GM20431 (cell line): ENCODE results near the gene ENOX2.
"Not testable (repeated sequence)": the region's sequence is repeated elsewhere in the genome, so short reads cannot be mapped to it uniquely, and the experiment has no call there.

ENCODE experiments used
- in situ Hi-C: fragments of 300-500 bp; cut with MseI, MboI; formaldehyde crosslinking; loops from one replicate; pipeline ENCODE4 v1.15.0; 2020; ENCODE audit warnings: low sequenced_read_pairs; ENCODE audit not compliant: unreplicated experiment

Gene ENOX2

DNA sequence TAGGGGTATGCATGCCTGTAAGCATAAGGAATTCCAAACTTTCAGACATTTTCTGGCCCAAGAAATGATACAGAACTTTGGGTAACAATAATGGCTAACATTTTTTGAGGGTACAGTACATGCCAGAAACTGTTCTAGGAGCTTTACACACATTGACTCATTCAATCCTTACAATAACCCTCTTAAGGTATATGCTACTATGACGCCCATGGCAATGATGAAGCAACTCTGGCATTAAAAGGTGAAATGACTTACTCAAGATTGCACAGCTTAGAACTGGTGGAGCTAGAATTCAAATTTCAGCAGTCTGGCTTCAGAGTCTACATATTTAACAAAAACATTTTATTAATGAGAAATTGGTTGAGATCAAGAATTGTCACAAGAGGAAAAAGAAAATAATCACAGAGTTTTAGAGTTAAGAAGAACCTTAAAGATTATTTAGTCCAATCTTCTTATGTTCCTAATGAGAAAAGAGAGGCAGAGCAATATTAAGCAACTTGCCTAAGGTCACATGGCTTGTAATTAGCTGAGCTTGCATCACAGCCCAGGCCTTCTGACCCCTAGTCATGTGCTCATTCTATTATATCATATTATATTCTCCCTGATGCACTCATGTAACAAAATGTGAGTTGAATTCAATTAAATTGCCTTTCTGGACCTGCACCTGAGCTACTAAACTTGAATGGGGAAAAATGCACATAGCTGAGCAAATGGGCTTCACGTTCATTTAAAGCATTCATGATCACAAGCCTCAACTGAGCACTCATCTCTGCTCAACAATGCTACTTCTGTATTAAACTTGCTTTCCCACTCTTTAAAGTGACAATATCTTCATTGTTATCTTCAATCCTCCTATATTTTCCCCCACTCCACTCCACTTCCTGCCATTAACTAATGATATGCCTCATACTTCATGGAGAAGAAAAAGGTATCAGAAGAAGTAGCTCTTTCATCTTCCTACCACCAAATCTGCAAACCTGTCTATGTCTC is 73.2 kb downstream of the ENOX2 start:
- in situ Hi-C loops: no loop called here

DNA sequence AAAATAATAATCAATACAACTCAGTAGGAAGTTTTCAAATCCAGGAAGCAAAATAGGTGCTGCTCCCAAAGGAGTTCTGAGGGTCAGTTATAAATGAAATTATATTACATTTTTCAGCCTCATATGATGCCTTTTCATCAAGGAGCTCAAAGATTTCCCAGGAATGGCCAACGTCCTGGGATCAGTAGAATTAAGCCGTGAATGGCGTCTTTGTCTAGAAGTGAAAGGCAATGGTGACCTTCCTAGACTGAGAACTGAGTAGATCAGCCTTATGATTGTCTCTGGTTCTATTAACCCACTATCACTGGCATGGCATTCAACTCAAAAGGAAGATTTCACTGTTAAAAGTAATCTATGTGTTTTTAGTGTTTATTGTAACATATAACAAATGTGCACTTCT is 74.4 kb downstream of the ENOX2 start:
- in situ Hi-C loops: no loop called here

DNA sequence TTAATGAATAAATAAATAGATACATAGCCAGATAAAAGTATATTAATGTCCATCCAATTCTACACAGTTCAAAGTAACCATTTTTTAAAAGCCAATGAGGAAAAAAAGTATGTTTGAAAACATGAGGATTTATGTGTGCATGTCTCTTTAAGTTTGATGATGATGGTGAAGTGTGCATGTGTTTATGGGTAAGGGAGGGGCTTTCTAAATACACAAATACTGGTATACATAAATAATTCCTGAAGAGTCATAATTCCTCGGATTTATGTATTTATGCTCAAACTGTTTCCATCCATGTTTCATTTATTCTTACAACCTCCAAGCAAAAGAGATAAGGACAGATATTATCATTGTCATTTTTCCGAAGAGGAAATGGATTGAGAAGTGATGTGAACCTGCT is 75.4 kb downstream of the ENOX2 start:
- in situ Hi-C loops: no loop called here

DNA sequence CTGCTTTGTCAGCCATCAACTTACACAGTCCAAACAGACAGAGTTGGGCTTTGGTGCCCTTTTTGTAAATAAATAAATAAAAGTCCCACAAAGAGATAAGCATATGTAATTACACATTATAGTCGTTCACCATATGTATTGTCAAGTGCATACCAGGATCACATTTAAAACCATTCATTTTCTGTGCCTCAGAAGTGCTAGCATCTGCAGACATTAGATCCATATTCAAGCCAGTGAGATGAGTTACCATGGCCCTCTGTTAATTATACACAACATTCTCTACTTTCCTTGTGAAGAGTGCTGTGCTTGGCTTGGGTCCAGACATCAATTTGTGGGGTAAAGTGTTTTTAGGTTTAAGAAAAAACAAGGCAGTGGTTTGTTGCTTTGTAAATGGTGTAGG is 76.8 kb downstream of the ENOX2 start:
- in situ Hi-C loops: no loop called here

DNA sequence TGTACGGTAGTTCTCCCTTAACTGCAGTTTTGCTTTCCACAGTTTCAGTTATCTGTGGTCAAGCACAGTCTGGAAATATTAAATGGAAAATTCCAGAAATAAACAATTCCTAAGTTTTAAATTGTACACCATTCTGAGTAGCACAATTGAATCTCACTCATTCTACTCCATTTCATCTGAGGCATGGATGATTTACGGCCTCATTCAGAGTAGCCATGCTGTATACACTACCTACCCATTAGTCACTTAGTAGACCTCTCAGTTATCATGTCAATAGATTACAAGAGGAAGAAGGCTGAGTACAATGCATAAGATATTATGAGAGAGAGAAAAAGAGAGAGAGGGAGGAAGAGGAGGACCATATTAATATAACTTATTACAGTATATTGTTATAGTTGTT is 77.5 kb downstream of the ENOX2 start:
- in situ Hi-C loops: no loop called here

DNA sequence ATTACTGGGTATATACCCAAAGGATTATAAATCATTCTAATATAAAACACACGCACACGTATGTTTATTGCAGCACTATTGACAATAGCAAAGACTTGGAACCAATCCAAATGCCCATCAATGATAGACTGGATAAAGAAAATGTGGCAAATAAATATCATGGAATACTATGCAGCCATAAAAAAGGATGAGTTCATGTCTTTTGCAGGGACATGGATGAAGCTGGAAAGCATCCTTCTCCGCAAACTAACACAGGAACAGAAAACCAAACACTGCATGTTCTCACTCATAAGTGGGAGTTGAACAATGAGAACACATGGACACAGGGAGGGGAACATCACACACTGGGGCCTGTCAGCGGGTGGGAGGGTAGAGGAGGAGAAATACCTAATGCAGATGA is 83.6 kb downstream of the ENOX2 start:
- in situ Hi-C loops: not testable (repeated sequence)

DNA sequence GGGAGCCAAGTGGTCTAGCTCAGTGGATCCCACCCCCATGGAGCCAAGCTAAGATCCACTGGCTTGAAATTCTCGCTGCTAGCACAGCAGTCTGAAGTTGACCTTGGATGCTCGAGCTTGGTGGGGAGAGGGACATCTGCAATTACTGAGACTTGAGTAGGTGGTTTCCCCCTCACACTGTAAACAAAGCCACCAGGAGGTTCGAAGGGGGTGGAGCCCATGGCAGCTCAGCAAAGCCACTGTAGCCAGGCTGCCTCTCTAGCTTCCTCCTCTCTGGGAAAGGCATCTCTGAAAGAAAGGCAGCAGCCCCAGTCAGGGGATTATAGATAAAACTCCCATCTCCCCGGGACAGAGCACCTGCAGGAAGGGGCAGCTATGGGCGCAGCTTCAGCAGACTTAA is 89.1 kb downstream of the ENOX2 start:
- in situ Hi-C loops: not testable (repeated sequence)

DNA sequence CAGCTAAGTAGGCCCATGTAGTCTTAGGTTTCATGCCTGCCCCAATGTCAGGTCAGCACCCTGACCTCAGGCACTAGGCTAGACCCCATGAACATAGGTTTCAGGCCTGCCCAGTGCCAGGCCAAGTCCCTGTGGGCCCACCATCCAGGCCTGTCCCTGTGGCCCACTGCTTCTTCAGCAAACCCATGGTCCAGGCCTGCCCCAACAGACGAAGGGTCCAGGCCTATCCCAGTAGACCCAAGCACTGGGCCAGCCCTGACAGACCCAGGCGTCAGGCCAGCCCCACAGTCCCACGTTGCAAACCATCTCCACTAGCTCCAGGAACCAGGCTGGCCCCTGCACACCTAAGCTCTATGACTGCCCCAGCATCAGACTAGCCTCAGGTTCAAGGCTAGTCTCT is 92.4 kb downstream of the ENOX2 start:
- in situ Hi-C loops: no loop called here

DNA sequence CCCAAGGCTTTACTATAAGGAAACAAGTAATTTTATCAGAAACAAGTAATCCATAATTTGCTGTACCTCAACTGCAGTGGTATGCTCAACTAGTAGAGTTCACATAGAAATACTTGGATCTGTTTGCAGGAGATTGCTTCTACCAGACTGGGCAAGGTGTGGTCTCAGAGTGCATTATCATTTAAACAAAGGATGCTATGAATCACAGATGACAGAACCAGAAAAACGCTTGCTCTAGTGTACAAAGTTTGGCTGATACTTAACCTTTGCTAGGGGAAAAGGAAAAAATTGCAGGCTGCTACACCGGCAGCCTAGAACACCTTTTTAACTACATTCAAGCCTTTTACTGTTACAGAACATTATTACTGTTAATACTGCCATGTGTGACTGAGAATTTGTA is 97.1 kb downstream of the ENOX2 start:
- in situ Hi-C loops: no loop called here

DNA sequence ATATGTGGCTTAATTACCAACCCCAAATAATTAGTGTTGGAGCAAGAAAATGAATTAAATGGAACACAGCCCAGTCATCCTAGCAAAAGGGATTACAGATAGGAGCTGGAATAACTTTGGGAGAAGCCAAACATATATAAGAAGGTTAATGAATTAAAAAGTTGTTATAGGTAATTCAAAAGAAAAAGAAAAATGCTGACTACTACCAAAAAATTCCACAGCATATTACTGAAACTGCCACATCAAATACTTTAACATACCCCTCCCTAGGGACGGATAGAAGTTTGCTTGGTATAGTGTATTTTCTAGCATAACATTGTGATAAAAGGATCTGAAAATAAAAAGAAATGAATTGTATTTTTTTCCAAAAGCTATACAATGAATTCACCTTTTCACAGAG is 99.5 kb downstream of the ENOX2 start:
- in situ Hi-C loops: no loop called here

DNA sequence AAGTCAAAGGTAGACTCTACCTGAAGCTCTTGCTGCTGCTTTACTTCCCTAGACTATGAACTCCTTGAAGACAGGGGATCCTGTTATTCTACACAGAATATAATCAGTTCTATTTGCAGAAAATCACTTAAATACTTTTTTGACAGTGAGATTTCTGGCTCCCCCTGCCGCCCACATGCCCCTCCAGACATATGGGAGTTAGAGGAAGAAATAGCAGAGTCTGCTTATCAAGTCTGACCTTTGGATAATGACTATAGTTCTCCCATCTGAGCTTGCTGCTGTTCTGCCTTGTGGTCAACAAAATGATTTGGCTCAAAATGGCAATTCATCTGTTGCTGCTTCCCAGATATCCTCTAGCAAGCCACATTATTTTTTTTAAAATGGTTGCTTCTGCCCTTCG is 101.1 kb downstream of the ENOX2 start:
- in situ Hi-C loops: no loop called here

DNA sequence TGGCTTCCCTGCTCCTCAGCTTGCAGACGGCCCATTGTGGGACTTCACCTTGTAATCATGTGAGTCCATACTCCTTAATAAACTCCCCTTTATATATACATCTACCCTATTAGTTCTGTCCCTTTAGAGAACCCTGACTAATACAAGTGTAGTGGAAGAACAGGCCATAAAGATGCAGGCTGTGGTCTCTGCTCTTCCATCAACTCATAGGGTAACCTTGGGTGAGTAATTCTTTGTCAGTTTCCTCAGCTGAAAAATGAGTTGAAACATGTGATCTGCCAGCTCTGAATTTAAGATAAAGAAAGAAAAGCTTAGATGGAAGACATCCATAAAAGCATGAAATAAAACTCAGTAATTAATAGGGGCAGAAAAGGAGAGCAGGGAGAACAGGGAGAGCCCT is 103.6 kb downstream of the ENOX2 start:
- in situ Hi-C loops: no loop called here

DNA sequence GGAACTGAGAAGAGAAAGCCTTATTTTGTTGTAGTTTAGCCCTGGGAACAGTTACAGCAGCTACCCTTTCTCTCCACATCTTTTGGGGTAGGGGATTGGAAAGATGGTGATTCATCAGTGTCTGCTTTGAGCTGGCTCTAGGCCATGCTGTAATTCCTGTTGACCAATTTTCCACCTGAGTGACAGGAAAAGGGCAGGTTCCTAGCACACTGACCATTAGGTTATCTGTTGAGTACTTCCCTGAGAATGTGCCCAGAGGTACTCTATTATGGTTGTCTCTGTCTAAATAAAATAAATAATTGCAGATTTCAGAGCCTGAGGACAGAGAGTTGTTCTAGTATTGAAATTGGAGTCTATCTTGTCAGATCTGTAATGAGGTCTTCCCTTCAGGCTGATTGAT is 109.0 kb downstream of the ENOX2 start:
- in situ Hi-C loops: no loop called here

DNA sequence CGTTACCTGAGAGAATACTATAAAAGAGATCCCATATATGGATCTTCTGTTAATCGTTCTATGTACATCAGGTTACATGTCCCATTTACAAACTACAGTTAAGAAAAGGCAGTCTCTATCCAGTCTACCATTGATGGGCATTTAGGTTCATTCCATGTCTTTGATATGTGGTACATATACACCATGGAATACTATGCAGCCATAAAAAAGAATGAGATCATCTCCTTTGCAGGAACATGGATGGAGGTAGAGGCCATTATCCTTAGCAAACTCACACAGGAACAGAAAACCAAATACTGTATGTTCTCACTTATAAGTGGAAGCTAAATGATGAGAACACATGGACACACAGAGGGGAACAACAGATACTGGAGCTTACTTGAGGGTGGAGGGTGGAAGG is 111.1 kb downstream of the ENOX2 start:
- in situ Hi-C loops: not testable (repeated sequence)

DNA sequence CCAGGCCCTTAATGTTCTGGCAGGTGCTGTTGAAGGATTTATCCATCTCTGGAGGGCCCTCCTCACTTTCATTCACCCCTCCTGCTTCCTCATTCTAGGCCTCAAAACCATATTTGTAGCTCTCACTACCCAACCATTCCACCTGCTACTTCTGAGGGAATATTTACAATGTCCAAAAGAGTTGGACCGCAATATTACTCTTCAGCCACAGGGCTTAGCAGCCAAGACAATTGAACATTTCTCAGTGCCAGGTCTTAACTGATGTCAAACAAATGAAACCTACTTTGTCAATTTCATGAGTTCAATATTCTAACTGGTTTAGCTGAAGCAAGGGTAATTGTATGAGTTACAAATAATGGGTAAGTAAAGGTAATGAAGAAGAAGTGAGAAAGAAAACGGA is 113.2 kb downstream of the ENOX2 start:
- in situ Hi-C loops: no loop called here

DNA sequence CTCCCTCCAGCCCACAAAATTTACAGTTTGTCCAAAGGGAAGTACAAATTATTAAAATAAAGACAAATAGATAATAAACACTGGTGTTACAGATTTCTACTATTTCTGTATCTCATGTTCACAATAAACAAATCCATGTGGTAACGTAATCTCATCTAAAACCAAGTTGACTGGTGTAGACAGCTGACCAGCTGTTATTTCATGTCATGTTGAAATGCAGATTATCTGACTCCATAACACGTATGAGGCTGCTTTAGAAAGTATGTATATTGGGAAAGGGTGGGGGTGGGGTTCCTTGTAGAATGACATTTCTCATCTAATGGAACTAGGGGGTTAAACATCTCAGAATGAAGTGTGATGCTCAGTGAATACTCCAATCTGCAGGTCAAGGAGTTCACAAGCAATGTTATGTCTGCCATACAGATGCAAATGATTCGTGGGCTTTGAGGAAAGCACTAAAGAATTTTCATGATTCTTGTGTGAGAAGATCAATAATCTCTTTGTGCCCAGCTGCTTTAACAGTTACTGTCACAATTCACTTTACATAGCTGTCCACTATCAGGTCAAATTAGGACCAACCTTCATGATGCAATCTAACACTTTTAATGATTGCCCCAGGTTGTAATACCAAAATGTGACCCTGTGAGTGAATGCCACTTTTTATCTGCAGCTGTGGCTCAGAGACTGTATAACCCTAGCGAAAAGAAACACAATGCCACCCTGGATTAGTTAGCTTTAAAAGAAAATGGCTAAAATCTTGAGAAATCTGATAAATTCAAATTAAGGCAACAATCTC is 114.0 kb downstream of the ENOX2 start:
- in situ Hi-C loops: no loop called here

DNA sequence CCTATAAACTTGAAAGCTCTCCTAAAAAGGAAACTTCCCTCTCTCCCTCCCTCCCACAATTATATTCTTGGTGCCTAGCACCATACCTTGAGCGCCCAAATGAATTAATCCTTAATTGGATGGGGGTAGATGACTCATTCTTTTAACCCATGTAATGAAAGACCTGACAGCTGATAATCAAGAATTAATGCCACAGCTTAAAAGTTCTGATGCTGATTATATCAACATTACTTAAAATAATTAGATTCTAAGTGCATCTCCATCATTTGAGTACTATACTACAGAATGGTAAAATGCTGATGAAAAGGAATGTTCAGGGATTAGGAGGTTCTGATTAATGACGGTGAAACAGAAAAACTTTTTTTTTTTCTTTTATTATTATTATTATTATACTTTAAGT is 117.0 kb downstream of the ENOX2 start:
- in situ Hi-C loops: no loop called here

DNA sequence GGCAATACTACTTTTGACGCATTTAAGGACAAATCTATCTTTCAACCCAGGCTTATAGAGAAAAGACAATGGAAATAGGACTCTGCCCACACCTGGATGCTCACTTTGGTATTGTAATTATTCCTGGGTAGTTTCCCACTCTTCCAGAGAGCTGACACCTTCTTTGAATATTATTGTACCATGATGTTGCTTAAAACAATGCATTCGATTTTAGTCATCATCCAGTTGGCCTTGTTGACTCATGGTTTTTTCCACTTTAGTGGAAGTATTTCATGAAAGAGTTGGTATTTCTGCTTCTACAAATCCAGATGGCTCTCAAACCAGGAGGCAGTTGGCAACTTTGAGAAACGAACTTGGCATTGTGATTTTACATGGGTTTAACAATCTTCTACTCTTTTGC is 124.2 kb downstream of the ENOX2 start:
- in situ Hi-C loops: no loop called here

DNA sequence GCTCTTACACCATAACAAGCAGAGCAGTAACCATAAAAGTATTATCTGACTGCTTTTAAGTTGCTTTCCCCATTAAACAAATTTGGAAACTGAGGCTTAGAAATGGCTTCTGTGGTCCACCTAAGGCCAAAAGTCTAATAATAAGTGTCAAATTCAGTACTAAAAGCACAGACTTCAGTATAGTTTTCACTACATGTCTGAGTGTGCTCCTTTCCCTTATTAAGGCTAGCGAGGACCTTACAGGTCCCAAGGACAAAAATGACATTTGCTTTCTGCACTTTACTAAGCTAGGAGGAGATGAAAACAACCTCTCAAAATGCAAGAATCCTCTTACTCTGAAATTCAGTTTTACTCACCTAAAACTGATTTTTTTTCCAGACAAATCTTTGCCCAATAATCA is 127.2 kb downstream of the ENOX2 start:
- in situ Hi-C loops: no loop called here

DNA sequence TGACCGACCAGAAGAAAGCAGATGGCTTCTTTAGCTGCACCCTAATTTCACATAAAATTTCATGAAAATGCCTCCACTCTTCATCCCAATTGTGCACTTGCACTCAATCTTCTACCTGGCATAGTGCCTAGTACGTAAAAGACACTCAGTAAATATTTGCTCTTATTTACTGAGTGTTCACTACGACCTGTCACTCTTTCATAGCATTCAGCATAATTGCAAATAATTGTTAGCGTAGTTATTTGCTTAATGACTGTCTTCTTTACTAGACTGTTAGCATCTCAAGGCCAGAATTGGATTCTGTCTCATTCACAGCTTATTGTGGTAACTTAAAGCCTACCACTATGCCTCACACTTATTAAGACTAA is 130.2 kb downstream of the ENOX2 start:
- in situ Hi-C loops: no loop called here

DNA sequence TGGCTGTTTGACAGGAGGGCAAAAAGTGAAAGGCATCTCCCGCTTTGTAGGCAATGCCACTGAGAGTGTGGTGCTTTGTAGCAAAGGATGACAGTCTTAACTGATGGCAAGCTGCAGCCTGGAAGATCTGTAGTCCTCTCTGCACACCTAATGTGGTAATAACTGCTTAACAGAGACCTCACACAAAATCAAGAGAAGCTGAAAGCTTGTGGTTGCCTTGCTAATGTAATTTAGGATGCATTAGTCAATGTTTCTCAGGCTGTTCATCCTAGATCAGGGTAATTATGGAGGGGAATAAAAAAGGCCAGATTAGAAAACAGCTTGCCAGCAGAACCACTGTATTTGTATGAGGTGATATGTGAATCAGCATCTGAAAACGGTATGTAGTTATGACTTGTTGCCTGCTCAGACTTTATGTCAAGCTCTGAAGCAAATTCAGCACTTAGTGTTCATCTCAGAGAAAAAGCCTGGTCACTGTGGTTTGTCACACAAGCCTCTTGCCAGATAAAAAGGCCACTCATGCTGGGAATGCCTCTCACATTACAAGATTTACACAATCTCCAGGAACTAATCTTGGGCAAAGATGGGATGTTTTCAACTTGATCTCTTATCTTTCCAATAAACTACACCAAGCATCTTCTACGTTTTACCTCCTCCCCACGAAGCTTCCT is 130.8 kb downstream of the ENOX2 start:
- in situ Hi-C loops: no loop called here
